ENCODE measurements around the gene DIPK1C.

DNA sequence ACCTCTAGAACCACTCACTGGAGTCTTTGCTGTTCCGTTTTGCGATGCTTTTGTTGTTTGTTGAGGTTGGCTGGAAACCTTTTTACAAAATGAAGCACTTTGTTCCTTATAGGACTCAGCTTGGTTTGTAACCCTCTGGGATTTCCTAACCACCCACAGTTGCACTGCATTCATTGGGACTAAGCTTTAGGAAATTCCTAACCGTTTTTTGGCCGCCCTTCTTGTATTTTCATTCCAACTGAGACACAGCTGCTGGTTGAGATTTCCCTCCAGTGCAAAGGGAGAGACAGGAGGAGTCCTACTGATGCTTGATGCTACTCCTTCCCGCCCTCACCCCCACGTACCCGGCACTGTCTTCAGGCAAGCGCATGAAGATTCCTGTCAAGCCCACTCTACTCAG, 6.1 kb upstream of the DIPK1C start:
- TF ChIP-seq, protein P1, sequence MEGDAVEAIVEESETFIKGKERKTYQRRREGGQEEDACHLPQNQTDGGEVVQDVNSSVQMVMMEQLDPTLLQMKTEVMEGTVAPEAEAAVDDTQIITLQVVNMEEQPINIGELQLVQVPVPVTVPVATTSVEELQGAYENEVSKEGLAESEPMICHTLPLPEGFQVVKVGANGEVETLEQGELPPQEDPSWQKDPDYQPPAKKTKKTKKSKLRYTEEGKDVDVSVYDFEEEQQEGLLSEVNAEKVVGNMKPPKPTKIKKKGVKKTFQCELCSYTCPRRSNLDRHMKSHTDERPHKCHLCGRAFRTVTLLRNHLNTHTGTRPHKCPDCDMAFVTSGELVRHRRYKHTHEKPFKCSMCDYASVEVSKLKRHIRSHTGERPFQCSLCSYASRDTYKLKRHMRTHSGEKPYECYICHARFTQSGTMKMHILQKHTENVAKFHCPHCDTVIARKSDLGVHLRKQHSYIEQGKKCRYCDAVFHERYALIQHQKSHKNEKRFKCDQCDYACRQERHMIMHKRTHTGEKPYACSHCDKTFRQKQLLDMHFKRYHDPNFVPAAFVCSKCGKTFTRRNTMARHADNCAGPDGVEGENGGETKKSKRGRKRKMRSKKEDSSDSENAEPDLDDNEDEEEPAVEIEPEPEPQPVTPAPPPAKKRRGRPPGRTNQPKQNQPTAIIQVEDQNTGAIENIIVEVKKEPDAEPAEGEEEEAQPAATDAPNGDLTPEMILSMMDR (IDR thresholded peaks at IDR 0.05 in 8 of 11, conservative IDR thresholded peaks at IDR 0.05 in 3 of 11): no peak
- TF ChIP-seq POLR2AphosphoS5 (IDR thresholded peaks at IDR 0.05) (no peak), POLR2A (IDR thresholded peaks at IDR 0.05) (no peak)

Measured in spleen (tissue), 7 donors.